Neural progenitor cell (in vitro differentiated cells): ENCODE measurements around the gene NDUFA1. TPM values are rescaled to one million over a fixed set of nuclear protein-coding genes. Genes with fewer than 3 reads are reported as not detected.

Experiments
- DNase-seq: peaks from one replicate; pipeline ENCODE4 v3.0.0-alpha.2; 2016; ENCODE audit warnings: low spot score
- H2AFZ ChIP-seq: fragments of 200-600 bp; sonication (generic); replicated peaks from 2 replicates; pipeline ENCODE4 v1.6.1; 2016; ENCODE audit warnings: antibody characterized with exemption
- H3F3A ChIP-seq: fragments of 200-600 bp; sonication (generic); 2 replicates; pipeline ENCODE4 v1.6.1; 2016; ENCODE audit warnings: antibody characterized with exemption, low read depth
- H3K27ac ChIP-seq: fragments of 200-600 bp; sonication (generic); 2 replicates; pipeline ENCODE4 v1.5.1; 2016; ENCODE audit warnings: mild to moderate bottlenecking
- H3K27me3 ChIP-seq: fragments of 200-600 bp; sonication (generic); 2 replicates; pipeline ENCODE4 v1.6.1; 2016; ENCODE audit warnings: mild to moderate bottlenecking, moderate library complexity
- H3K36me3 ChIP-seq: fragments of 200-600 bp; sonication (generic); 2 replicates; pipeline ENCODE4 v1.5.1; 2016
- H3K4me1 ChIP-seq: fragments of 200-600 bp; sonication (generic); 2 replicates; pipeline ENCODE4 v1.6.1; 2016; ENCODE audit warnings: mixed run types
- H3K4me2 ChIP-seq: fragments of 200-600 bp; sonication (generic); 2 replicates; pipeline ENCODE4 v1.6.1; 2016
- H3K4me3 ChIP-seq: fragments of 200-600 bp; sonication (generic); 2 replicates; pipeline ENCODE4 v1.5.1; 2016
- H3K79me2 ChIP-seq: fragments of 200-600 bp; sonication (generic); 2 replicates; pipeline ENCODE4 v1.6.1; 2016; ENCODE audit warnings: low read depth
- H3K9ac ChIP-seq: fragments of 200-600 bp; sonication (generic); 2 replicates; pipeline ENCODE4 v1.6.1; 2016
- H3K9me3 ChIP-seq: fragments of 200-600 bp; sonication (generic); 2 replicates; pipeline ENCODE4 v1.5.1; 2016; ENCODE audit warnings: low read depth
- H4K20me1 ChIP-seq: fragments of 200-600 bp; sonication (generic); 2 replicates; pipeline ENCODE4 v1.6.1; 2016; ENCODE audit warnings: low read depth
- H3K27ac Mint-ChIP-seq: 3 replicates; pipeline ENCODE4 v1.8.0; 2021; ENCODE audit warnings: mixed read lengths
- H3K27me3 Mint-ChIP-seq: 2 replicates; pipeline ENCODE4 v1.8.0; 2022; ENCODE audit warnings: low read depth, mild to moderate bottlenecking, inconsistent platforms, moderate library complexity, mixed read lengths; ENCODE audit not compliant: insufficient read depth
- H3K36me3 Mint-ChIP-seq: 3 replicates; pipeline ENCODE4 v1.8.0; 2021; ENCODE audit warnings: mixed read lengths
- H3K4me1 Mint-ChIP-seq: 3 replicates; pipeline ENCODE4 v1.8.0; 2021; ENCODE audit warnings: mixed read lengths
- H3K4me3 Mint-ChIP-seq: 3 replicates; pipeline ENCODE4 v1.8.0; 2021; ENCODE audit warnings: mild to moderate bottlenecking, moderate library complexity, mixed read lengths
- H3K9me3 Mint-ChIP-seq: 3 replicates; pipeline ENCODE4 v1.8.0; 2020; ENCODE audit warnings: mixed read lengths
- EZH2 ChIP-seq: fragments of 200-600 bp; sonication (generic); IDR thresholded peaks from 2 replicates; pipeline ENCODE4 v1.6.1; 2017; ENCODE audit warnings: antibody characterized with exemption, mild to moderate bottlenecking, moderate library complexity
- EZH2phosphoT487 ChIP-seq: fragments of 200-600 bp; sonication (generic); IDR thresholded peaks from 2 replicates; pipeline ENCODE4 v1.6.1; 2017; ENCODE audit warnings: antibody characterized with exemption
- total RNA-seq: library from RNA; depleted of rRNA; stranded (reverse); fragments of >200 nt; gene quantifications from 2 replicates; pipeline ENCODE4 v1.2.3, GENCODE V29; 2015; ENCODE audit warnings: low replicate concordance
- TF ChIP-seq, protein P1 (sequence below): fragments of 200-600 bp; sonication (generic); IDR thresholded peaks from 2 replicates; pipeline ENCODE4 v1.5.1; 2017; ENCODE audit warnings: antibody characterized with exemption, mild to moderate bottlenecking

NDUFA1 gene
- total RNA-seq, 1 donor from 2014 or later = 57.9 TPM

- H3K27ac Mint-ChIP-seq = no peak overlapping the region
- Histone ChIP-seq H3K79me2 (no peaks in the 10 kb centered on the region), H3K9me3 (peaks cover 3% of the 10 kb centered on the region), H3K27me3 (no peaks in the 10 kb centered on the region), H3K4me2 (no peak overlapping the region), H3K9ac (no peak overlapping the region), H3K36me3 (peaks cover 7% of the 10 kb centered on the region), H3K4me1 (no peaks in the 10 kb centered on the region), H2AFZ (no peak overlapping the region), H3F3A (no peaks in the 10 kb centered on the region), H3K4me3 (no peak overlapping the region), H4K20me1 (no peaks in the 10 kb centered on the region), H3K27ac (no peak overlapping the region)
- H3K36me3 Mint-ChIP-seq = peaks cover 27% of the 10 kb centered on the region
- H3K27me3 Mint-ChIP-seq = no peaks in the 10 kb centered on the region
- no peaks in the 10 kb centered on the region for H3K4me1 Mint-ChIP-seq
- no peak overlapping the region for H3K4me3 Mint-ChIP-seq
- TF ChIP-seq EZH2 = no peak
- TF ChIP-seq, protein P1, sequence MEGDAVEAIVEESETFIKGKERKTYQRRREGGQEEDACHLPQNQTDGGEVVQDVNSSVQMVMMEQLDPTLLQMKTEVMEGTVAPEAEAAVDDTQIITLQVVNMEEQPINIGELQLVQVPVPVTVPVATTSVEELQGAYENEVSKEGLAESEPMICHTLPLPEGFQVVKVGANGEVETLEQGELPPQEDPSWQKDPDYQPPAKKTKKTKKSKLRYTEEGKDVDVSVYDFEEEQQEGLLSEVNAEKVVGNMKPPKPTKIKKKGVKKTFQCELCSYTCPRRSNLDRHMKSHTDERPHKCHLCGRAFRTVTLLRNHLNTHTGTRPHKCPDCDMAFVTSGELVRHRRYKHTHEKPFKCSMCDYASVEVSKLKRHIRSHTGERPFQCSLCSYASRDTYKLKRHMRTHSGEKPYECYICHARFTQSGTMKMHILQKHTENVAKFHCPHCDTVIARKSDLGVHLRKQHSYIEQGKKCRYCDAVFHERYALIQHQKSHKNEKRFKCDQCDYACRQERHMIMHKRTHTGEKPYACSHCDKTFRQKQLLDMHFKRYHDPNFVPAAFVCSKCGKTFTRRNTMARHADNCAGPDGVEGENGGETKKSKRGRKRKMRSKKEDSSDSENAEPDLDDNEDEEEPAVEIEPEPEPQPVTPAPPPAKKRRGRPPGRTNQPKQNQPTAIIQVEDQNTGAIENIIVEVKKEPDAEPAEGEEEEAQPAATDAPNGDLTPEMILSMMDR = no peak
- TF ChIP-seq EZH2phosphoT487 = no peak
- peaks cover 7% of the 10 kb centered on the region for H3K9me3 Mint-ChIP-seq
- DNase-seq = no peak
Measured at GRCh38 chrX:119833905-119834304, 37.7 kb upstream of the NDUFA1 start.

GRCh38 chrX:119852382-119853353, 19.0 kb upstream of the NDUFA1 start, which contains the start of gene UPF3B:
Gene UPF3B, minus strand, starts transcription at chrX:119852963. Its CDS starts 35 bp downstream, at chrX:119852928.
- H3K9ac ChIP-seq = peak within 1 kb of the TSS; percentile 90
- H2AFZ ChIP-seq = peak within 1 kb of the TSS; percentile 83
- H3K4me2 ChIP-seq = peak within 1 kb of the TSS; percentile 88
- peaks cover 17% of the 10 kb centered on the region for H3K36me3 ChIP-seq
- Mint-ChIP-seq H3K36me3 (peaks cover 6% of the 10 kb centered on the region), H3K27me3 (peaks cover 2% of the 10 kb centered on the region), H3K4me3 (peak within 1 kb of the TSS; percentile 87), H3K4me1 (peaks cover 3% of the 10 kb centered on the region), H3K27ac (peak within 1 kb of the TSS; percentile 98), H3K9me3 (peaks cover 7% of the 10 kb centered on the region)
- H3K79me2 ChIP-seq = peaks cover 33% of the 10 kb centered on the region
- peak within 1 kb of the TSS; percentile 73 for H3K27ac ChIP-seq
- DNase-seq = peak; percentile 98
- H4K20me1 ChIP-seq = no peaks in the 10 kb centered on the region
- H3K4me1 ChIP-seq = no peaks in the 10 kb centered on the region
- no peaks in the 10 kb centered on the region for H3K27me3 ChIP-seq
- TF ChIP-seq EZH2phosphoT487 (no peak), EZH2 (no peak)
- TF ChIP-seq, protein P1 = no peak
- H3K9me3 ChIP-seq = no peaks in the 10 kb centered on the region
- peak within 1 kb of the TSS; percentile 85 for H3K4me3 ChIP-seq
- no peaks in the 10 kb centered on the region for H3F3A ChIP-seq

DNA sequence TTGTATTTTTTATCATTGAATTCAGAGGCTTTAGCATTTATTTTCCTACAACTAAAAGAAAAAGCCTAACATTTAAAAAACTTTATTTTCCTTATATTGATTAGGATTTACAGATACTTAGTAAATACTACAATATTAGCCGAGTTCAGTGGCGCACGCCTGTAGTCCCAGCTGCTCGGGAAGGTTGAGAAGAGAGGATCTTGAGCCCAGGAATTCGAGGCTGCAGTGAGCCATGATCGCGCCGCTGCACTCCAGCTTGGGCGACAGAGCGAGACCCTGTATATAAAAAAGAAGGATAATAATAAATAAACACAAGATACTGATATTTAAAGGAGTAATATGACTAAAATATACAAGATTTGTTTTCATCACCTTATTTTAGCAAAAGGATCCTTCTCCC, 18.2 kb upstream of the NDUFA1 start:
- H3K27ac Mint-ChIP-seq = peak overlapping the region; percentile 93
- no peak overlapping the region for H3K27ac ChIP-seq

More for the DNA sequence above, 18.2 kb upstream of the NDUFA1 start:
- Histone ChIP-seq H4K20me1 (no peaks in the 10 kb centered on the region), H3K27me3 (no peaks in the 10 kb centered on the region), H3K9me3 (peaks cover 1% of the 10 kb centered on the region), H3F3A (no peaks in the 10 kb centered on the region), H2AFZ (peak overlapping the region; percentile 83), H3K9ac (peak overlapping the region; percentile 67), H3K36me3 (peaks cover 15% of the 10 kb centered on the region), H3K4me2 (peak overlapping the region; percentile 78), H3K79me2 (peaks cover 33% of the 10 kb centered on the region), H3K4me3 (peak overlapping the region; percentile 85), H3K4me1 (no peaks in the 10 kb centered on the region)
- peak overlapping the region; percentile 87 for H3K4me3 Mint-ChIP-seq
- DNase-seq = peak; percentile 5
- TF ChIP-seq EZH2 = no peak
- peaks cover 7% of the 10 kb centered on the region for H3K9me3 Mint-ChIP-seq
- H3K36me3 Mint-ChIP-seq = peaks cover 6% of the 10 kb centered on the region
- H3K4me1 Mint-ChIP-seq = peaks cover 3% of the 10 kb centered on the region
- peaks cover 2% of the 10 kb centered on the region for H3K27me3 Mint-ChIP-seq
